Activated CD4-positive, alpha-beta T cell treated with anti-CD3 and anti-CD28 coated beads, Interleukin-2, amount 50 U/mL, for 4 hours (primary cell): ENCODE measurements around the gene FOLR1.
"Not testable (repeated sequence)": the region's sequence is repeated elsewhere in the genome, so short reads cannot be mapped to it uniquely, and the experiment has no call there.

Experiments
- DNase-seq, 2 experiments: peaks; one replicate each; pipeline ENCODE4 v3.0.0-alpha.2; 2020

Gene FOLR1

DNA sequence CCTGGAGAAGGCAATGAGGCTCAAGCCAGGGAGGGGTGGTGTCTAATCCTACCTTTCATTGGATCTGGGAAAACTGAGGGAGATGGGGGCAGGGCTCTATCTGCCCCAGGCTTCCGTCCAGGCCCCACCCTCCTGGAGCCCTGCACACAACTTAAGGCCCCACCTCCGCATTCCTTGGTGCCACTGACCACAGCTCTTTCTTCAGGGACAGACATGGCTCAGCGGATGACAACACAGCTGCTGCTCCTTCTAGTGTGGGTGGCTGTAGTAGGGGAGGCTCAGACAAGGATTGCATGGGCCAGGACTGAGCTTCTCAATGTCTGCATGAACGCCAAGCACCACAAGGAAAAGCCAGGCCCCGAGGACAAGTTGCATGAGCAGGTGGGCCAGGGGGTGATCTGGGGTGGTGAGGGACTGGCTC is at the start of gene FOLR1:
Gene FOLR1 (plus strand): TSS at position 180 of the 421 bp plus-strand sequence. CDS start 34 bp downstream, at position 214.
- DNase-seq = no peak

DNA sequence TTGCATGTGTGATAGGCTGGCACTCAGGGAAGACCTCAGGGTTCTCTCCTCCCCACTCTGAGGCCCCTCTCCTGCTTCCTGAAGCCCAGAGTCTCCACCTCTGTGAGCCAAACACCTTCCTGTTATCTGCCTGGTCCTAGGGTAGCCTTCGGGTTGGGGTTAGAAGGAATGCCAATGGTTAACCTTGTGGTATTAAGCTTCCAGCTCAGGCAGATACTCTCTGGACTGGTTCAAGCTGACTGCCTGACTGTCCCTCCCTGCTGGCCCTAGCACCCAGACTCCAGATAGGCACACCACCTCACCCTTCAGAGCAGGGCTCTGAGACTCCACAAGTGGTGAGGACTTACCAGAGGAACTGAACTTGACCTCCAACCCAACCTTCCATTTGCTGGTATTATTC is 49.4 kb upstream of the FOLR1 start:
- DNase-seq = not testable (repeated sequence)

DNA sequence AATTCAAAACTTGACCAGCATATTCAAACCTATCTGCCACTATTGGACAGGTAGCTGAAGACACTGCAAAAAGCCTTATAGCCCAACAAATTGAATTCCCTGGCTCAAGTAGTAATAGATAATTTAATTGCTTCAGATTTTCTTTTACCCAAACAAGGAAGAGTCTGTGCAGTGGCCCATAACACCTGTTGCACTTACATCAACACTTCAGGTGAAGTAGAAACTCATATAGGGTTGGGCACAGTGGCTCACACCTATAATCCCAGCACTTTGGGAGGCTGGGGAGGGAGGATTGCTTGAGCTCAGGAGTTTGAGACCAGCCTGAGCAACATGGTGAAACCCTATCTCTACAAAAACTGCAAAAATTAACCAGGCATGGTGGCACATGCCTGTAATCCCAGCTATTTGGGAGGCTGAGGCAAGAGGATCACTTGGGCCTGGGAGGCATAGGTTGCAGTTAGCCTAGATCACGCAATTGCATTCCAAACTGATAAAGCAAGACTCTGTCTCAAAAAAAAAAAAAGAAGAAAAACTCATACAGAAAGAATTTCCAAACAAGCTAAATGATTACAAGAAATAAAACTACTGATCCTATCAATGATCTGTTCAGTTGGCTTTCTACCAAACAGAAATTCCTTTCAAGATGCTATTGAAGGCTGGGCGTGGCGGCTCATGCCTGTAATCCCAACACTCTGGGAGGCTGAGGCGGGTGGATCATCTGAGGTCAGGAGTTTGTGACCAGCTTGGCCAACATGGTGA is 47.0 kb upstream of the FOLR1 start:
- no peak for DNase-seq

DNA sequence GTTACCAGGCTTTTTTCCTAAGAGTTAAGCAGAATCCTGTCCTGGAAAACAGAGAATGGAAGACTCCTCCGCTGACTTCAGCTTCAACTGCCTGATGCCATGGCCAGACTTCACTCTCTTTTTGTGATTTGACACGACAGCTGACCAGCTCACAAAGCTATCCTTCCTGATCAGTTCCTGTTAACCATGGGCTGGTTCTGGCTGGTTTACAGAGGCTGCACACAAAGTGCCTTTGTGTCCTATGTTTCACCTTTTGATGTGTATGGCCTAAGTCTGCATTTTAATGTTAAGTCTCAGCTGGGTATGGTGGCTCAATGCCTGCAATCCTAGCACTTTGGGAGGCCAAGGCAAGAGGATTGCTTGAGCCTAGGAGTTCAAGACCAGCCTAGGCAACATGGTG is 45.3 kb upstream of the FOLR1 start:
- DNase-seq = no peak

DNA sequence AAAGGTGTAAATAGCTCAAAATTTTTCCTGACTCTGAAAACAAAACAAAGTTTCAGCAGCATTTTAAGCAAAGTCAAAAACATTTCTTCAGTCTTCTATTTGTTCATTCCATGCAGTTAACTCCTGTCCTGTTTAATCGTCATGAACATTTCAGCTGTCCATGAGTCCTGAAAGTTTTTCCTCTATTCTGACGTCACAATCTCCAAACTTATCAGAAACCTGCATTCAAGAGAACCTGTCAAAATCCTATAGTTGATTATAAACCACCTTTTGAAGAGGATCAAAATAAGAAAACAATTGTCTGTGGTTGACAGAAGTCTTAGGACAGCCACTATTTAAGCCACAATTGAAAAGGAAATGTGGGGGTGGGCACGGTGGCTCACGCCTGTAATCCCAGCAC is 41.1 kb upstream of the FOLR1 start:
- no peak for DNase-seq

DNA sequence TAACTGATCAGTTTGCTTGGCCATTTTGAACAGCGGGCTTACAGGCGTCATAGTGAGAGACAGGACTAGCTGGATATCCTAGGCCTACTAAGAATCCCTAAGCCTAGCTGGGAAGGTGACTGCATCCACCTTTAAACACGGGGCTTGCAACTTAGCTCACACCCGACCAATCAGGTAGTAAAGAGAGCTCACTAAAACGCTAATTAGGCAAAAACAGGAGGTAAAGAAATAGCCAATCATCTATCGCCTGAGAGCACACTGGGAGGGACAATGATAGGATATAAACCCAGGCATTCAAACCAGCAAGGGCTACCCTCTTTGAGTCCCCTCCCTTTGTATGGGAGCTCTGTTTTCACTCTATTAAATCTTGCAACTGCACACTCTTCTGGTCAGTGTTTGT is 38.1 kb upstream of the FOLR1 start:
- DNase-seq = not testable (repeated sequence)

DNA sequence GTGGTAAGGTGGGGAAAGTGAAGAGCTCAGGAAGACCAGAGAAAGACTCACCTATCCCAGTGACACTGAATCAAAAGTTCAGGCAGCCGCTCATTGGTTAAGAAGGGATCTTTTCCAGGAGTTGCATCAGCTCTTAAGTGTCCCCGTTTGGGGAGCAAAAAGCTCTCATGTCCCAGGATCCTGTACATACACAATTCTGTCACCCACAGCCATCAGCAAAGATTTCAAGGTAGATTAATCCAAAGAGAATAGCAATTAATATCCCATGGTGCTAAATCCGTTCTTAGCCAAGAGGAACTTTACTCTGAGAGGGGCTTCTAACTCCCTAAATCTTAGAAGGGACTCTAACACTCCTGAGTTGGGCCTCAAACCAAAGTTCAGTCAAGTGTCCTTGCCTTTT is 37.1 kb upstream of the FOLR1 start:
- no peak for DNase-seq

DNA sequence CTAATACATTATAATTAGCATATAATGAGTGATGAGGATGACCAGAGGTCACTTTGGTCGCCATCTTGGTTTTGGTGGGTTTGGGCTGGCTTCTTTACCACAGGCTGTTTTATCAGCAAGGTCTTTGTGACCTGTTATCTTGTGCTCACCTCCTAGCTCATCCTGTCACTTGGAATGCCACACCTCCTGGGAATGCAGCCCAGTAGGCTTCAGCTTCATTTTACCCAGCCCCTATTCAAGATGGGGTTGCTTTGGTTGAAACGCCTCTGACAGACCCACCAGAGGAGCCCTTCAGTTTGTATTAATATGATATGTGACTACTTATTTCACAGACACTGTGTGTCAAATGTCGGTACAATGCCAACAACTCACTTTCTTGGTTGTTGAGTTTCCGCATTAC is 36.2 kb upstream of the FOLR1 start:
- no peak for DNase-seq

DNA sequence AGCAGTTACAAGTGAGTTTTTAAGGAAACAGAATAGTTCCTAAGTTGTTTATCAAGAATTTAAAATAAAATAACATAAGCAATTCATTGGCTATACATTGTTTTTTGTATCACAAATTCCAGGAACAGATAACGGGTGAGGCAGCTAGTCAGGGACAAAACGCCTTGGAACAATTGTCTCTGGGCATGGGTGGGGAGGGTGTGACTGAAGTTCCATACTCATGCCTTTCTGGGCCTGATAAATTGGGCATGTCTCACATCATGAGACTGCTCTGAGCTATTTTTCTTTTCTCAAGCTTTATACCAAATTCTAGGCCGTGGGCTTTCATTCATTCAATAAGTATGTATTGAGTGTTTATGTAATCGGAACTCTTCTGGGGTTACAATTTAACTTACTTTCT is 34.8 kb upstream of the FOLR1 start:
- no peak for DNase-seq

DNA sequence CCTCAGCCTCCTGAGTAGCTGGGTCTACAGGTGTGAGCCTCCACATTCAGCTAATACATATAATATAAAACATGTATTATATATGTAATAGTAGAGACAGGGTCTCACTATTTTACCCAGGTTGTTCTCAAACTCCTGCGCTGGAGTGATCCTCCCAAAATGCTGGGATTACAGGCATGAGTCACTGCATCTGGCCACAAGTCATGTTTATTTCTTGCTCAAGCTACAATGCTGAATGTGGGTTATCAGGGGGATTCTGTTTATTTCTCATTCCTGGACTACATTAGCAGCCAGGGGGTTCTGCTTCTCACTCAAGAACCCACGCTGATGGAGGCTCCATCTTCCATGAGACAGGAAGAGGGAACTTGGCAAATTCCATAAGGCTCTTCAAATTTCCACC is 31.6 kb upstream of the FOLR1 start:
- DNase-seq = no peak

DNA sequence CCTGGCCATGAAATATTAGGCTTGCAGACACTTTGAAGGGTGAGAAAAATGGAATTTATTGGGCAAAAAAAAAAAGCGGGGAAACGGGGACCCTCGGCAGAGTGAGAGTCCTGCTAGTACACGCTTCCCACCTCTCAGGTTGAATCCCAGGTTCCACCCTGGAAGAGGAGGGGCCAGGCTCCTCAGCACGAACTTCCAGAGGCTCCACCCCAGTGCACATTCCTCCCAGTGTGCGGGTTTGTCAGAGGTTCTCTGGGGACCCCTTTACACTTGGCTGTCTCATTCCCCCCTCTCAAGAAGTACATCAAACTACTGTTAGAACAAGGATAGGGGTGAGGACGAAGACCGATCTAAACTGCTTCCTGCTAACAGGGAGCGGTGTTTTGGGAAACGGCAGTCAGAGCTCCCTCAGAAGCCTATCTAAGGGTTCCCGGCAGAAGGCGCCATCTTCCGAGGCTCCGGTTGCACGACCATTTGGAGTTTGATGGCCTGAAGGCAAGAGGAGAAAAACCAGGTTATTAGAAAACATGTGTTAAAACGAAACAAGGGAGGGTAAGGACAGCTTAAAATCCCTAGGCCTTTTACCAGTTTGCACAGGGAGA is 28.9 kb upstream of the FOLR1 start:
- no peak for DNase-seq

DNA sequence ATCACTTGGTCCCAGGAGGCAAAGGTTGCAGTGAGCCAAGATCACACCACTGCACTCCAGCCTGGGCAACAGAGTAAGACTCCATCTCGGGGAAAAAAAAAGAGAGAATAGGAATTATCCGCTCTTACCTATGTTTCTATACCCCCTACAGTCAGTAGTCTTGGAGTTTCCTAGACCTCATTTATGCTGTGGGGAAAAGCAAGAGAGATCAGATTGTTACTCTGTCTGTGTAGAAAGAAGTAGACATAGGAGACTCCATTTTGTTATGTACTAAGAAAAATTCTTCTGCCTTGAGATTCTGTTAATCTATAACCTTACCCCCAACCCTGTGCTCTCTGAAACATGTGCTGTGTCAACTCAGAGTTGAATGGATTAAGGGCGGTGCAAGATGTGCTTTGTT is 27.8 kb upstream of the FOLR1 start:
- not testable (repeated sequence) for DNase-seq

DNA sequence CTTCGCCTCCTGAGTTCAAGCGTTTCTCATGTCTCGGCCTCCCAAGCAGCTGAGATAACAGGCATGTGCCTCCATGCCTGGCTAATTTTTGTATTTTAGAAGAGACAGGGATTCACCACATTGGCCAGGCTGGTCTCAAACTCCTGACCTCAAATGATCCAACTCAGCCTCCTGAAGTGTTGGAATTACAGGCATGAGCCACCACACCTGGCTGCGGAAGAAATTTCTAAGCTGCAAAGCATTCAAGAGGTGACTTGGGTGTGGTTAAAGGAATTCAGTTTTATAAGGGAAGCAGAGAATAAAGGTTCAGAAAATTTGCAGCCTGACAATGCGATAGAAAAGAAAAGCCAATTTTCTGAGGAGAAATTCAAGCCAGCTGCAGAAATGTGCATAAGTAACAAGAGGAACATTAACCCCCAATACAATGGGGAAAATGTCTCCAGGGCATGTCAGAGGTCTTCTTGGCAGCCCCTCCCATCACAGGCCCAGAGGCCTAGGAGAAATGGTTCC is 22.8 kb upstream of the FOLR1 start:
- DNase-seq = not testable (repeated sequence)

DNA sequence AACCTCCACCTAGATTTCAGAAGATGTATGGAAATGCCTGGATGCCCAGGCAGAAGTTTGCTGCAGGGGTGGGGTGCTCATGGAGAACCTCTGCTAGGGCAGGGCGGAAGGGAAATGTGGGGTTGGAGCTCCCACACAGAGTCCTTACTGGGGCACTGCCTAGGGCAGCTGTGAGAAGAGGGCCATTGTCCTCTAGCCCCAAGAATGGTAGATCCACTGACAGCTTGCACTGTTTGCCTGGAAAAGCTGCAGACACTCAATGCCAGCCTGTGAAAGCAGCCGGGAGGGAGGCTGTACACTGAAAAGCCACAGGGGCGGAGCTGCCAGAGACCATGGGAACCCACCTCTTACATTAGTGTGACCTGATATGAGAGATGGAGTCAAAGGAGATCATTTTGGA is 22.2 kb upstream of the FOLR1 start:
- DNase-seq = not testable (repeated sequence)

DNA sequence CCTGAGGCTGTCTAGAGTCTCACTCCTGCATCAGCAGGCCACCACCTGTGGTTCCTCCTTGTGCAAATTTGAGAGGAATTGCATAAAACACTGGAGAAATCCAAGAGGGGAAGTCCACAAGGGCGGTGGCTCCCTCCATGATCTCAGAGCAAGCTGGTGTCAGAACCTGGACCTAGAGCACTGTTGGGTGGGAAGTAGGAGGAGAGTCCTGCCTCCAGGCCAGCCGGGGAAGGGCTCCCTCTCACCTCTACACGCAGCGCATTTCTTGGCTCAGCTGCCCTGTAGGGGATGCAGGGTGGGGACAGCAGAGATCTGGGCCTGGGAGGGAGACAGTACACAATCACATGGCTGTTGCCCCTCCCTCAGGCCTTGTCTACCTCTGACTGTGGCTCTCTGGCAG is 19.9 kb upstream of the FOLR1 start:
- not testable (repeated sequence) for DNase-seq

DNA sequence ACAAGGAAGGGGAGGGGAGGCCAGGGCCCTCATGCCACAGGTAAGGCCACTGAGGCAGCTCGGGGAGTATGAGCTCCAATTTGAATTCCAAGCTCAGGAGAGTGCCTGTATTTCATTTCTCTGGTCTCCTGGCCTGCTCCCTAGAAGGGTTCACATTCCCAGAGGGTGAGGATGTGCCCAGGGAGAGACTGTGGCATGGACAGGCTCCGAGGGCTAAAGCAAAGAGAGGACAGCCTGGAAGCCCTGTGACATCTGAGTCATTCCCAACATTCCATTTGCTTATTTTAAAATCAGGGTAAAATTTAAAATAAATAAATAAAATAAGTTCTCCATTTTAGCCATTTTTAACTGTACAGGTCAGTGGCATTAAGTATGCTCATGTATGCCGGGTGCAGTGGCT is 18.6 kb upstream of the FOLR1 start:
- DNase-seq = no peak

DNA sequence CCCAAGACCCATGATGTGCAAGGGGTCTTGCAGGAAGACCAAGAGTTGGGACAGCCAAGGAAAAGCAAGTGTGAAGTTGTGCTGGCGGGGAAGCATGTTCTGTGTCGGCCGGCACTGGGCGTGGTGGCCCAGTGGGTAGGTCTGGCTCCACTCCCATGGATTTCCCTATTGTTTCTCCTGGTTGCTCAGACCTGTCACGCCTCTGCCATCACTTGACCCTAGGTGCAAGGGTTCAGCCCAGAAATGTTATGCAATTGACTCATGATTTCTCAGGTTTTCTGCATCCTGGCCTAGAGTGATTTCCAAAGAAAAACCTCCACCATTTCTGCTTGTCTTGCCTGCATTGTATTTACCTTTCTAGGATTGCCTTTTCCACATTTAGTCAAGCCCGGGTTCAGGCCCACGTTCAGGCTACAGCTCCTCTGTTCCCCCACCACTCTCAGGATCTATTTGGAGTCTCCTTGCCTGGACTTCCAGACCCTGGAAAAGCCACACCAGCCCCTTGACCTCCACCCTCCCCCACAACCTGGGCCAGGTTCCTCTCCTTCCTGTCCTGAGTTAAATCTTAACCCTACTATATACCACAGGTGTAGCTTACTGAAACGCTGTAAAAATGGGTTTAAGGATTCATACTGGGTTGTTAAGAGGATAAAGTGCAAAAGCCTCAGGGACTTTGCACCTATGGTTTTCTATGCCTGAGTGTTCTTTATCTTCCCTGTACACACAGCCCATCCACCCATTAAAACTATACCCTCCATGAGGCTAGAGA is 17.5 kb upstream of the FOLR1 start:
- DNase-seq = no peak

DNA sequence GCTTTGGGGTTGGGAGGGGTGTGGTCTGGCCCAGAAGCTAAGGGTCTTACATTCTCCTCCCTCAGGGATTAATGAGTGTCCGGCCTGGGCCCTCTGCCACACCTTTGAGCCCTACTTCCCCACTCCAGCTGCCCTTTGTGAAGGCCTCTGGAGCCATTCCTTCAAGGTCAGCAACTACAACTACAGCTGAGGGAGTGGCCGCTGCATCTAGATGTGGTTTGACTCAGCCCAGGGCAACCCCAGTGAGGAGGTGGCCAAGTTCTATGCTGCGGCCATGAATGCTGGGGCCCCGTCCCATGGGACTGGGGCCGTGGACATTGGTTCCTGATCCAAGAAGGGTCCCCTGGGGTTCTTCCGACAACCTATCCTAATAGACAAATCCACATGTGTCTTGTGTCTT is 14.3 kb upstream of the FOLR1 start:
- no peak for DNase-seq

DNA sequence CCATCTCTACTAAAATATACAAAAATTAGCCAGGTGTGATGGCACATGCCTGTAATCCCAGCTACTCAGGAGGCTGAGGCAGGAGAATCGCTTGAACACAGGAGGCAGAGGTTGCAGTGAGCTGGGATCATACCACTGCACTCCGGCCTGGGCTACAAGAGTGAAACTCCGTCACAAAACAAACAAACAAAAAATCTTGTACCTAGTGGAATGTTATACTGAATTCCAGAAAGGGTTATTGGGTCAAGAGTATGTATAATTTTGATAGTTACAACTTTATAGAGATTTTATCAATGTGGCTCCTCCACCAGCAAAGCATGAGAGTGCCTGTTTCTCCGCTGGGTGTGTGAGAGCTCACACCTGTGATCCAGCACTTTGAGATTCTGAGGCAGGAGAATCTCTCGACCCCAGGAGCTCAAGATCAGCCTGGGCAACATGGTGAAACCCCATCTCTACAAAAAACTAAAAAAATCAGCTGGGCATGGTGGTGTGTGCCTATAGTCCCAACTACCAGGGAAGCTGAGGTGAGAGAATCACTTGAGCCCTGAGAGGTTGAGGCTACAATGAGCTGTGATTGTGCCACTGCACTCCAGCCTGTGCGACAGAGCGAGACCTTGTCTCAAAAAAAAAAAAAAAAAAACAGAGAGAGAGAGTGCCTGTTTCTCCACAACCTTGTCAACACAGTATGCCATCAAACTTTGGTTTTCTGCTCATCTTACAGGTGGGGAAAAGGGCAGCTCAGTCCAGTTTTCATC is 12.7 kb upstream of the FOLR1 start:
- DNase-seq = no peak

DNA sequence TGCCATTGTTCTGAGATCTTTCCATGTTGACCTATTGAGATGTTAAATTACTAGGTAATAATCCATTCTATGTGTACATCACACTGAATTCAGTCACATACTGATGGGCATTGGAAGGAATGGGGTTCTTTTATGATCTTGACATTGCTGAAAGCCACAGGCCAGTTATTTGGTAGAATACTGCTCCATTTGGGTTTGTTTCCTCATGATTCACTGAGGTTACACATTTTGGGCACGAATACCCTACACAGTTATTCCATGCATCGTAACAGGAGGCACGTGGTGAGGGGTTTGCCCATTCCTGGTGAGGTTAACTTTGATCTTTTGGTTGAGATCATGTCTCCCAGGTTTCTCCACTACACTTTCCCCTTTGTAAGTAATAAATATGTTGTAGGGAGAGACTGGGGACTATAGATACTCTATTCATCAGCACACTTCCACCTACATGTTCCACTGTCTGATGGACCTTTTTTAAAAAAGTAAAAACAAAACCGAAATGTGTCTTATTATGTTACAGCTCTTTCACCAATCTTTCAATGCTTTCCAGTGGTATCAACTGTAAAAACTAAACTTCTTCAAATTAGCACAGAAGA is 12.0 kb upstream of the FOLR1 start:
- no peak for DNase-seq

DNA sequence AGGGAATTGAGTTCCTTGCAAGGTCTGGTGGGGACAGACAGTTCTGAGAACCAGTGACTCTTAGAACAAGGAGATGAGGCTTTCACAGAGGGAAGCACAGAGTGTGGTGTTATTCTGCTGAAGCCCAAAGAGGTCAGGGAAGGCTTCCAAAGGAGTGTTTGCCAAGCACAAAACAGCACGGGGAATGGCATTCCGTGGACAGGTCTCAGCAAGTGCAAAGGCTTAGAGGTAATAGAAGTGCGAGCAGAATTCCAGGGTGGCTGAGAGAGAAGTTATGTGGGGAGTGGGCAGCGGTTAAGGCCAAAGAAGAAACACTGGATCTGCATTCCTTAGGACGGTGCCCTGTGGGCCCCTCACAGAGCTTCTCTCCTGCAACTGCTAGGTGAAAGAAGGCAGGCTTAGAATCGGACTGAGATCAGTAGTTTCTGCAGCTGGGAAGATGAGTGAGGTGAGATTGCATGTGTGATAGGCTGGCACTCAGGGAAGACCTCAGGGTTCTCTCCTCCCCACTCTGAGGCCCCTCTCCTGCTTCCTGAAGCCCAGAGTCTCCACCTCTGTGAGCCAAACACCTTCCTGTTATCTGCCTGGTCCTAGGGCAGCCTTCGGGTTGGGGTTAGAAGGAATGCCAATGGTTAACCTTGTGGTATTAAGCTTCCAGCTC is 10.9 kb upstream of the FOLR1 start:
- DNase-seq = not testable (repeated sequence)

DNA sequence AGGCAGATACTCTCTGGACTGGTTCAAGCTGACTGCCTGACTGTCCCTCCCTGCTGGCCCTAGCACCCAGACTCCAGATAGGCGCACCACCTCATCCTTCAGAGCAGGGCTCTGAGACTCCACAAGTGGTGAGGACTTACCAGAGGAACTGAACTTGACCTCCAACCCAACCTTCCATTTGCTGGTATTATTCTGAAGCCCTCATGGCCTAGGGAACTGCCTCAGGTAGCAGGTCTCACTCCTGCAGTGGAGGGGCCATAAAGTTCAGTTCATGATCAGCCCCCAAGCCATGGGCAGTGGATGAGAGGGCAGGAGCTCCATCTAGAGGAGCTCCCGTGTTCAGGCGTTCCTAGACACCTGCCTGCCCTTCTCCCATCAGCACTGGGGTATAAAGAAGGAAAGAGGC is 10.4 kb upstream of the FOLR1 start:
- DNase-seq = not testable (repeated sequence)
